Neuronal stem cell (in vitro differentiated cells): Measurements from ENCODE around the gene ODC1.

Source experiments
- small RNA-seq: library from polyadenylated mRNA; stranded (forward); fragments of <200 nt; extraction: miRNeasy Mini kit (QIAGEN cat#:217004); gene quantifications from one replicate; pipeline ENCODE3, GENCODE V24; 2013; ENCODE audit not compliant: insufficient read depth

ODC1 gene

Small RNAs within 50 kb of the gene (small RNA-seq; reads per million reads assigned to genes)
- 19.3 reads per million, percentile 79 among the genes with 10 or more reads in this experiment for gene SNORA80B
